GM19238 (cell line): ENCODE results near the gene WDR86.

Source experiments
- DNase-seq: peaks from one replicate; pipeline ENCODE4 v3.0.0; 2011; ENCODE audit warnings: low spot score; ENCODE audit not compliant: insufficient read length

The WDR86 gene

DNA sequence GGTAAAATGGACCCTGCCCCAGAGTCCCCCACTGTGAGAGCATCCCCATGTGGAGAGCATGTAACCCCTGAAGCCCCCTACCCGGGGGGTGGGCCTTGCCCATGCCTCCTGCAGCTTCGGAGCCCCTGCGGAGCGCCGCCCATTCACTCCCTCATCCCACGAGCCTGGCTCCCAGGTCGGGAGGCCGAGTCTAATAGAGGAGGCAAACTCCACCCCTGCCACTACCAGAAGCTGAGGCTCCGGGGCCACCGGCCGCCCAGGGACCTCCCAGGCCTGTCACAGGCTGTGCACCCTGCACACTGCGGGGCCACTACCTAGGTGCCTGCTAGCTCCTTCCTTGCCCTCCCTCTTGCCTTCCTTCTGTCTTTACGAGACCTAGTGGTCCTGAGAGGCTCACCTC is 17.4 kb downstream of the WDR86 start:
- DNase-seq: no peak

DNA sequence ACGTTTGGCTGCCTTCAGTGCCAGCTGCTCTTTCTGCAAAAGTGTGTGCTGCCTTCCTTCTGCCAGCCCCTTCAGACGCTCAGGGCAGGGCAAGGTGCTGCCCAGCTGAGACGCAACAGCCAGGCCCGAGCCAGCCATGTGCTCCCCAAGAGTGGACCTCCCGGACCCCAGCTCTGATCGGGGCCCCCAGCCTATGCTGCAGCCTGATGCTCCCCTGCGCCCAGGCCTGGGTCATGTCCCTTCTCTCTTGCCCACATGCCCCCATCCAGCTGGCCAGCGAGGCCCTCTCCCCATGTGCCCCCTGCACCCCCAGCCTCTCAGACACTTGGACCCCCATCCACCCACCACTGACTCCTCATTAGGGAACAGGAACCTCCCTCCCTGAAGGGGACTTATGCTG is 17.8 kb downstream of the WDR86 start:
- no peak for DNase-seq

DNA sequence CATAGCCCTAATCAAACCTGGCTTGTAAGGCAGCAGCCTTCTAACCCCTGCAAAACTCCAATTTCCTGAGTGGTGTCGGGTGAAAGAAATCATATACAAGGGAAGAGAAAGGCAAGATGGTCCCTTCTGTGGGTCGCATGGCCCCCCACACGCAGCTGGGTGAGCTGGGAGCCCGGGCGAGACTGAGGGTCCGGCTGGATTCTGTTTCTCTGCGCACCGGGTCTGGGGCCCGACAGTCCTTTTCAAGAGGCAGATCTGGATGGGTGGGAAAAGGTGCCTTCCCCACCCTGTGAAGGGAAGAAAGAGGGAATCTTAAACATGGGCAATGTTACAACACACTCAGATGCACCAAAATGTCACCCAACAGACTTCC is 18.5 kb downstream of the WDR86 start:
- no peak for DNase-seq

DNA sequence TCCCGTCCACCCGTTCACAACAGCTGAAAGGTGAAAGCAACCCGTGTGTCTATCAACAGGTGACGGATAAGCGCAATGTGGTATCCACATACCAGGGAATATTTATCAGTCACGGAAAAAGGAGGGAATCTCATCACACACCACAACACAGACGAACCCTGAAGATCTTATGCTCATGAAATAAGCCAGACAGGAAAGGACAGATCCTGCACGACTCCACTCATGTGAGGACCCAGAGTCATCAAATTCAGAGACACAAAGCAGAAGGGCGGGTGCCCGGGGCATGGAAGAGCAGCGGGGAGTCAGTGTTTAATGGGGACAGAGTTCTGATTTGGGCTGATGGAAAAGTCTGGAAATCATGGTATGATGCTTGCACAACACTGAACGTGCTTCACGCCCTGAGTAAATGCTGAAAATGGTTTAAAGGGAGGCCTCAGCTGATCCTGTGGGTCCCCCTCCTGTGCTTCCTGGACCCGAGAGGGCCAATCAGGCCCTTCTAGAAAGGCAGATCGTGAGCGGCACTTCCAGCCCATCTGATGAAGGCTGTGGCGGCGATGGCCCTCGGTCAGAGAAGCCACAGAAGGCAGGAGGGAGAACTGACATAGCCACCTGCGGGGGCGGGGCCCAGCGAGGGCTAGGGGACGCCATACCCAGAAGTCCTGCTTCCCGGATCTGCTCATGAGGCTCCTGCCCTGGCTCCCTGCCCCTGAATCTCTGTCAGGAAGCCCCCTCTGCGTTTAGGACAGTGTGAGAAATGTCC is 19.1 kb downstream of the WDR86 start:
- no peak for DNase-seq

DNA sequence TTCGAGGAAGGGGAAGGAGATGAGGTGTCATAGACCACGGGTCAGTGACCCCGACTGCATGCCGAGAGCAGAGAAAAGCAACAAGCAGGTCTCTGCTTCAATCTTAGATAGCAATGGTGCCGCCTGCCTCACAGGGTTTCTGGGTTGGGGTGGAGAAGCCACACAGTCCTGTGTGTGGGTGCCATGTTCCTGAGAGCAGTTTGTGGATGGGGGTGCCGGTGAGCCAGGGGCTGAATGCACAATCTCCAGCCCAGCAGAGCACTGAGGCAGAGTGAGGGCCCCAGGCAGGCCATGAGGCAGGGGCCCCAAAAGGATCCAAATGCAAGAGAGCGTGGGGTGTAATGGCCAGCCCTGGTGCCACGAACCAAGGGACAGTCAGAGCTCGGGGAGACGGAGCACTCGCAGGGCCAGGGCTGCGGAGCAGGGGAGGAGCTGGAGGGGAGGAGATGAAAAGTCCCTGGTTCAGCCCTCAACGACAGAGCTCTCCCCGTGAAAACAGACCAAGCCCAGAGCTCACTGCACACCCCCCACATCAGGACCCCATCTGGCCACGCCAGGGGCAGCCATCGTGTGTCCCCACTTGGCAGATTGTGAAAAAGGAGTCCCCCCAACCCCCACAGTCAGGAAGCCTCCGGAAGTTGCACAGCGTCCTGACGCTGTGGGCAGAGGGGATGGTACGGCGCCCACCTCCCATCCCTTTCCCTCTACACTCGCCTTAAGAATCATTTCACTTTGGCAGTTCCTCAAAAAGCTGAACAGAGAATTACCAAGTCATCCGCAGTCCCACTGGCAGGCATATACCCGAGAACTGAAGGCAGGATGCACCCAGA is 19.9 kb downstream of the WDR86 start:
- no peak for DNase-seq

DNA sequence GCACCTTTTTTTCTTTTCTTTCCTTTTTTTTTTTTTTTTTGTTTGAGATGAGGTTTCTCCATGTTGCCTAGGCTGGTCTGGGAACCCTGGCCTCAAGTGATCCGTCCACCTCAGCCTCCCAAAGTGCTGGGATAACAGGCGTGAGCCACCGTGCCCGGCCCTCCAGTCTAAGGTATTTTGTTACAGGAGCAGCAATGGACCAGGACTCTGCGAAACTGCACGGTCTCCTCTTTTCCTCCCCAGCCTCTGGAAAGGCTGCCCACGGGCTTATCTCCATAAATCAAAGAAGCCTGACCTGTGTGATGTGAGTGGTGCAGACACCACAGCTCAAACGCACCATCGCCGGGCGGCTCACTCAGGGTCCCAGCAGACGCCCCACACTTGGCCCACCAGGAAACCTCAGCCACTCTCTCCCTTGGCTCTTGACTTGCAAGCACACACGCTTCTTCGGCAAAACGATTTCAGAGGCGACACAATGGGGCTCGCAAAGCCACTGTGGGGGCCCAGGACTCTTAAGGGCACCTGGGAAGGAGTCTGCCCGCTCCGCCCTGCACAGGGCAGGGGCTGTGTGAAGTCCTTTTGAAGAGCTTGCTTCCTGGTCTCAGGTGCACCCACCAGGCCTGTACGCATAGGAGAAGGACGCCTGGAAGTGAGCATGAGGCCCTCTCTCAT is 20.6 kb downstream of the WDR86 start:
- DNase-seq: no peak

DNA sequence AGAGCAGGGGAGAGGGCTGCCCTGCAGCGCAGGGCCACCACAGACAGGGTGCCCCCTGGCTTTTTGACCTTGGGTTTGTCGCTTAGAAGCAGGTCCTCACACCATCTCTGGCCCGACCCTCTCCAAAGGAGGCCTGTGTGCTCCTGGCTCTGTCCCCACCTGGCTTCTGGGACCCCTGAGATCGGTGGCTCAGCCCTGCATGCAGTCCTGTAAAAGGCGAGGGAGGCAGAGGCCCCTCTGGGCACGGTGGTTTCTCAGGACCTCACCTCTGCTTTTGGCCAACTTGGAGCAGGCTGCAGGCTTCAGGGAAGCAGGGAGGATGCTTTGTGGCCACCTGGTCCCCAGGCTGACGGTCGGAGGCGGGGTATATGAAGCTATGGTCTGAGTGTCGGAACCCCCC is 21.4 kb downstream of the WDR86 start:
- DNase-seq: no peak

DNA sequence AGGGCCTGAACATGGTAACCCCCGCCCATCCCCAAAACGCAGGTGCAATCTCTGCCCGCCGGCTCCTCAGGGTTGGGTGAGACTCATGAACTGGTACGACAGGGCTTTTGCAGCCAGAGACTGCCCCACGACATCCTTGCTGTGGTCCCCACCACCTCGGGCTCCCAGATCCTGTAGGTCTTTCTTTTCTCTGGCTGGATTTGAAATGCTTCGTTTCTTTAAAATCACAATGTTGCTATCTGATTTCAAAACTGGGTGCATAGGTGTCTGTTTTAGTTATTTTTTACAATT is 21.9 kb downstream of the WDR86 start:
- no peak for DNase-seq

DNA sequence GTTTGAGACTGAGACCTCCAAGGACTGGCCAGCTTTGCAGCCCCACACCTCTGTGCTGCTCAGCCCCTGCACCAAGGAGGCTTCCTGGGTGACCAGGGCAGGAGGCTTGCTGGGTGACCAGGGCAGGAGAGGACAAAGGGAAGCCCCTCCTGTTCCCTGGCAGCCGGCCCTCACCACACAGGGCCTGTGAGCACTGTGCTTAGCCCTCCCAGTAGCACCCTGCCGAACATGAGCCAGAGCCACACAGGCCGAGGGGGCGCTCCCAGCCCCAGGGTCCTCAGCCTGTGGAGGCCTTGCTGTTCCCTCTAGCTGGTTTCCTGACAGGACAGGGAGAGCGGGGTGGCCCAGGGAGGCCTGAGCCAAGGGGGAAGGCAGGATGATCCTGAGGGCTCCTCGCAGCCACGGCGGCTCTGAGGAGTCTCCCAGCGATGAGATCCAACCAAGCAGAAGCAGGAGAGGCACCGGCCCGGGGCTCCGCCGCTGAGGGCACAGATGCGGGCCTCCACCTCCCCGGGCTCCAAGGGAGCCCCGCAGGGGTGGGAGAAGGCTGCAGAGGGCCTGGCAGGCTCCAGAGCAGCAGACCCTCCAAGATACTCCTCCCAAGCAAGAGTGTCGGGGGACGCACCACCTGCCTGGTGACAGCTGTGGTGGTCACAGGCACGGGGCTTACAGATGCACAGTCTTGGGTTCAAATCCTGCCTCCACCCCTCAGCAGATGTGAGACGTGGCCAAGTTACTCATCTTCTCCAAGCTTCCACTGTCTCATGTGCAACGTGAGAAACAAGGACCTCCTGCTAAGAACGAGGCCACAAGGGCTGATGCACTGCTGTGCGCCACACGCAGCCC is 22.5 kb downstream of the WDR86 start:
- DNase-seq: no peak

DNA sequence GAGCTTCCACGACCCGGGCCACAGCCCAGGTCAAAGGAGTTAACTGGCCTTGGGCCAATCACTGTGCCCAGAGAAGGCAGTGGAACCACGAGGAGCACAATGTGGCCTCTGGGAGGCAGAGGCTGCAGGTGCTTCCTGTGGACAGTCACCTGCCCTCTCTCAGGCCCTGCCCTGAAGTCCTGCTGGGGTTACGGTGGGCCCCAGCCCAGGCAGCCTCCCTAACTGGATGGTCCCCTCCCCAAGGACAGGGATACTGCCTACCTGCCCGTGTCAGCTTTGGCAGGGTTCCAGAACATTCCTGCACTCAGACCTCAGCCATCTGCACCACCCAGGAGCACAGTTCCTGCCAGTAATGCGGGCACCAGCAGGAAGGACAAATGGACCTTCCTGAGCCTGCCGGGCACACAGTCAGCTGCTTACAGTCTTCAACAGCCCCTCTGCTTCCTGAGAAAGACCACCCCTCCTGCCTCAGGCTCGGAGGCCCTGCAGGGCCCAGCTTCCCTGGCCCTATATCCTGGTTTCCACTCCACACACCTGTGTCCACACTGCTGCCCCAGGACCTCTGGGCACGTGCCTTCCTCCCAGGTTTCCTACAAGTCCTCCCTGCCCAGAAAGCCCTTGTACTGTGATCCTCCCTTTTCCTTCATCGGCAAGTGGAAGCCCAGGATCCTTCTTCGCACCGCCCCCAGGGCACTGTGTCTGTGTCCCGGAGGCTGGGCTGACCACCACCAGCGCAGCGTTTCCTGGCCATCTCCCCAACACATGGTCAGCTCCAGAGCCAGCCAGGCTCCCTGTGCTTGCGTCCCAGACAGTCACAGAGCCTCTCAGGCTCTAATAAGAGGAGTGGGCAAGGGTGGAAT is 23.3 kb downstream of the WDR86 start:
- no peak for DNase-seq

DNA sequence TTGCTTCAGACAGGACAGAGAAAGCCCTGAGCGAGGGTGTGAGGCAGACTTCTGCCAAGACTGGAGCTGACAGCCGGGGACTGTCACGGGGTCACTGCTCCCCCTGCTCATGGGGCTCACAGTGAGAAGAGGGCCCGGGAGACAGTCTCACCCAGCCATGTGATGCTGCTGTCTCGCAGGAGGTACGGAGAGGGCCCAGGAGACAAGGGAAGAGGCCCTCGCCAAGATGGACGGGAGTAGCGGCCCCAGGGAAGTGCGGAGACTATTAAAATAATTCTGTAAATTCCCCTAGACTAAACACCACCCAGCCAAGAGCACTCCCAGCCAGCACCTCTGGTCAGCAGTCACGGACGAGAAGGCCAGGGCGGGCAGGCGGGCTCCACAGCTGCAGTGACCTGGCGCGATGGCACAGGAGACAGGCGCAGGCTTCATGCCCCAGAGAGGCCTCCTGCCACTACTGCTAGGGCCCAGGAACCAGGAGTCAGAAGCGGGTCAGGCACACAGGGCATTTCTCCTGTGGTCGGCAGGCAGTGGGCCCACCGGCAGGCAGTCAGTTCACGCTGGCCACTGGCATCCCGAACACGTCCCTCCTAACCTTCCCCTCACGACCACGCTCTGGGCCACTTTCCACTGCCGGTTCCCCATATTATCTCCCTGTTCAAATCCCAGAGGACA is 24.1 kb downstream of the WDR86 start:
- DNase-seq: no peak

DNA sequence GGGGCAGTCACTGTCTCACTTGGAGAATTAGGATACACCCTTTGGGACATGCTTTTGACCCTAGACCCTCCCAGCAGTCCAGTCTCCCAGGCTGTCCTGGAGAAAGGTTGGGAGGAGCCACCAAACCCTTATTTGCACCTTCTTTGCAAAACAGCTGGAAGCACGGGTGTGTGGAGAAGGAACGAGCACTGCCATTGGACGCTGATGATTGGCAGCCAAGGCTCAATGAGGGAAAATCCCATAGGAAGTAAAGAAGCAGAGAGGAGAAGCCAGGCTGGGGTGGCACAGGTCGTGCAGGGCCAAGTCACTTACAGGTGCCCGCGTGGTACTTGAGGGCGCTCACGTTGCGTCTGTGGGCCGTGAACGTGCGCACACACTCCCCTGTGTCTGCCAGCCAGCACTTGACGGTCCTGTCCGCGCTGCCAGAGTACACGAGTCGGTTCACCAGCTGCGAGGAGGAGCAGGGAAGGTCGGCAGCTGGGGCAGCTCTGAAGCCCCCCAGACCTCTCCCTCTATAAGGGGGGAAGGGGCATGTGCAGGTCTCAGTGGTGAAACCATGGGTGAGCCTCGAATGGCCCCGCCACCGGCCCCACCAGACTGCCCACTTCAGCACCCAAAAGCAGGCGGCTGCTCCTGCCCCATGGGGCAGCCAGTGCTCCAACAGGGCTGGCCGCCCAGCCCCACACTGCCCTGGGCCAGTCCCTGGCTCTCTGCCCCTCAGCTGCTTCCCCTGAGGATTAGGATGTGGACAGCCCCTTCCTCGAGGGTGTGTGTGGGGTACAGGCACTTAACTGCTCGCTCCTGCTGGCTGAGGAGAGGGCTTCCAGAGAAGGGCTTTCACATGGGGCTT is 24.8 kb downstream of the WDR86 start:
- DNase-seq: no peak

DNA sequence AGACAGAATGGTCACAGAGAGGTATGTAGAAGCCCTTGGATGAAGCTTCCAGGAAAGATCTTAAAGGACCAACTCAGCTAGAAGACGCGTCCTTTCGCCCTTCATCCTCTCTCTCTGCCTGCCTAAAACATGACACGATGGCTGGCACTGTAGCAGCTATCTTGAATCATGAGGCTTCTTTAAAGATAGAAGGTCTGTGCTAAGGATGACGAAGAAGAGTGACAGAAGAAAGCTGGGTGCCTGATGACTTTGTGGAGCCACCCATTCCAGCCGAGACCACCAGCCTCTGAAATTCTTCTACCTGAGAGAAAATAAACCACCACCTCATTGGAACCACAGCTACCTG is 25.5 kb downstream of the WDR86 start:
- DNase-seq: no peak

DNA sequence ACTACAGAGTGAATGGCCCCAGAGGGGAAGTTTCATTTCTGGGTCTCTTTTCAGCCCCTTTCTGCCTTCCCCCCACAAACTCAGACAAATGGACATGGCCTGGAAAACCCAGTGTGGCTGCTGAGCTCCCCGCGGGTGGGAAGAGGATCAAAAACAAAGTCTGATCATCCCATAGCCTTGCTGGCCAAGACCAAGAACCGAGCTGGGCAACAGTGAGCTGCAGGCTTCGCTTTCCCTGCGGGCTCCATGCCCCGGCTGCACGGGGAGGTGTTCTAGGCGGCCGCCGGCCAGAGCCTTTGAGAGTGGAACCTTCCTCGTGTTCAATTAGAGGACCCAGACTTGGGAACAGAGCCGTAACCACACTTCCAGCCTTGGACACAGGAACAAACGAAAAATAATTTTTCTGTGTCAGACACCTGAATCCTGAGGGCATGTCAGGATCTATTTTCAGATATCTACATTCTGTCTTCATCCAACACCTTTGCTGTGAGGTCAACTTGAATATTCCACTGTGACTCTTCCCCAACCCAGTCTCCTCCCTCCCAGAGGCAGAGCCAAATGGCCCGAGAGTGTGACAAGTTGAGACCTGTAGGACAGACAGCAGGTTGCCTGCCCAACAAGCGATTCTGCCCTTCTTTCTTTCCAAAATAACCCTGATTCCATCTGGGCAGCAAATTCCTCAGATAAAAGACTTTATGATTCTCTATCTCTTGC is 26.0 kb downstream of the WDR86 start:
- DNase-seq: no peak

DNA sequence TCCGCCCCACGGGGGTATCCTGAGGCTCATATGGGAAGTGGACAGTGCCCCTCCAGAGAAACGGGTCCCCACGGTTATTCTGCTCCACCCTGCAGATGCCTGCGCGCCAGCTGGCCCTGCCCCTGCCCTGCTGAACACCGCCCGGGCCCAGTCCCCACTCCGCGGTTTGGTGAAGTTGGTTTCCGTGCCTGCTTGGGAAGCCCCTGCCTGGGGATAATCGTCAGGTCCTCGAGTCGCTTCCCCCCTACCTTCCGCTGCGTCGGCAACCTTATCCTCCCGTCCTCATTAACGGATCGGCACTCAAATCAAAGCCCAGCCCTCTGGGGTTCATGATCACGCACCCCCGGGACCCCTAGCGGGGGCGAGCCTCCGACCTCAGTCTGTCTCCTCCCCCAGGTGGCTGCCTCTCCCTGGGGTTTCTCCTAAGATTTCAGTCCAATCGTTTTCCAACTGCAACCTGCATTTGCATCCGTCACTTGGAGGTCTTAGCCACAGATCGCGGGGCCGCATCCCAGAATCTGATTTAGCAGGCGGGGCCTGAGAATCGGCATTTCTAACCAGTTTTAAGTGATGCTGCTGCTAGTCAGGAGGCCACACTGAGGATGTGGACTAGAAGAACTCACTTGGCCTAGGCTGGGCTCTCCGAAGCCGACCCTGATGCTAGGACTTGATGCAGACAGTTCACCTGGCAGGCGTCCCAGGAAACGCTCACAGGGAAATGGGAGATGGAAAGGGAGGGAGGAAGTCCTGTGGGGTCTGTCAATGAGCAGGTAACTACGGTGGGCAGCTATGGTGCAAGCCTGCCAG is 27.6 kb downstream of the WDR86 start:
- no peak for DNase-seq

DNA sequence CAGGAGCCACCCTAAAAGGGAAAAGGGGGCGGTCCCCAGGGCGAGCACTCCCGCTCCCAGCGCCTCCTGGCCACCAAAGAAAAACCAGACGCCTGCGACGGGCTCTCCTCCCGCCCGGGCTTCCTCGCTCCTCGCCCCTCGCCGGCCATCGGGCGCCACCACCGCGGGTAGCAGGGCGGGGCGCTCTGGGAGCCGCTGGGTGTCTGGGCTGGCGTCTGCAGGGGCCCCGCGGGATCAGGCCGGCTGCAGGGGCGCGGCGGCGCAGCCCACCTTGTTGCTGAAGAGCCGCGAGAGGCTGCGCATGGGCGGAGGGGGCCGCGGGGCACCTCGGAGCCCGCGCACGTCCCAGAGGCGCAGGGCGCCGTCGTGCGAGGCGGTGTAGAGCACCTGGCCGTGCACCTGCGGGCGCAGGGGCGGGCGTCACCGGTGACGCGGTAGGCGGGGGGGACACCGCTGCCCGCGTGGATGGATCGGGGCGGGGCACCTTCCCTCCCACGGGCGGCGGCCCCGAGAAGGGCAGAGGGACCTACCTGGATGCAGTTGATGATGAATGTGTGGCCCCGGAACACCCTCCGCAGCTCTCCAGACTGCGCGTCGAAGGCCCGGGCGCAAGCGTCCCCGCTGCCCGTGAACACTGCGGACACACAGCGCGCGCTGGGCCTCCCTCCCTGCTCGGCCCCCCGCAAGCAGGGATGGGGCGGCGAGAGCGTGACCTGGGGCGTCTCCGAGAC is 28.3 kb downstream of the WDR86 start:
- DNase-seq: peak; percentile 43

DNA sequence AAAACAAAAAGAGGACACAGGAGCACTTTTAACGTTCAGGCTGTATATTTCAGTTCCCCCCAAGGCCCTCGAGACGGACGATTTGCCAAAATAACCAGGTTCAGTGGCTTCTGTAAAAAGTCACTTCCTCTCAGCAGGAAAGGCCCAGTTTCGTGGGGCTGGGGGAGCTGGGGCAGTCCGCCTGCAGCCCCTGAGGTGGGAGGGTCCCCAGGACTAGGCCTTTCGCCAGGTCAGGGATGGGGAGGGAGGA is 28.8 kb downstream of the WDR86 start:
- DNase-seq: no peak
